GM23338 (cell line): ENCODE results near the gene KLHDC8A. TPM values are rescaled to one million over a fixed set of nuclear protein-coding genes. Genes with fewer than 3 reads are reported as not detected.

Experiments
- ATAC-seq: fragments of 200-7000 bp; cut with Tn5 transposase; 3 replicates; pipeline ENCODE4 v1.9.1; 2020
- DNase-seq: peaks from one replicate; pipeline ENCODE4 v3.0.0-alpha.2; 2015; ENCODE audit warnings: low spot score
- H2AFZ ChIP-seq: fragments of 200-600 bp; sonication (generic); 2 replicates; pipeline ENCODE4 v1.8.0; 2016; ENCODE audit warnings: antibody characterized with exemption, mild to moderate bottlenecking, moderate library complexity
- H3F3A ChIP-seq: fragments of 200-600 bp; sonication (generic); replicated peaks from 2 replicates; pipeline ENCODE4 v1.8.0; 2017; ENCODE audit warnings: antibody characterized with exemption, mixed run types, low read depth
- H3K27ac ChIP-seq: fragments of 200-600 bp; sonication (generic); 2 replicates; pipeline ENCODE4 v1.6.1; 2016; ENCODE audit warnings: low read depth
- H3K27me3 ChIP-seq: fragments of 200-600 bp; sonication (generic); 2 replicates; pipeline ENCODE4 v1.8.0; 2016; ENCODE audit warnings: mild to moderate bottlenecking, mixed run types, moderate library complexity; ENCODE audit not compliant: insufficient read depth
- H3K36me3 ChIP-seq: fragments of 200-600 bp; sonication (generic); 2 replicates; pipeline ENCODE4 v1.8.0; 2016; ENCODE audit warnings: mild to moderate bottlenecking; ENCODE audit not compliant: insufficient read depth
- H3K4me1 ChIP-seq: fragments of 200-600 bp; sonication (generic); 2 replicates; pipeline ENCODE4 v1.8.0; 2016; ENCODE audit warnings: mild to moderate bottlenecking, moderate library complexity; ENCODE audit not compliant: insufficient read depth
- H3K4me2 ChIP-seq: fragments of 200-600 bp; sonication (generic); 2 replicates; pipeline ENCODE4 v1.7.1; 2017; ENCODE audit warnings: mixed run types
- H3K4me3 ChIP-seq: fragments of 200-600 bp; sonication (generic); 2 replicates; pipeline ENCODE4 v1.6.1; 2016; ENCODE audit warnings: mixed run types
- H3K79me2 ChIP-seq: fragments of 200-600 bp; sonication (generic); replicated peaks from 2 replicates; pipeline ENCODE4 v1.8.0; 2017; ENCODE audit warnings: mild to moderate bottlenecking; ENCODE audit not compliant: insufficient read depth
- H3K9me2 ChIP-seq: fragments of 200-600 bp; sonication (generic); 2 replicates; pipeline ENCODE4 v1.8.0; 2017; ENCODE audit not compliant: insufficient read depth
- H4K20me1 ChIP-seq: fragments of 200-600 bp; sonication (generic); replicated peaks from 2 replicates; pipeline ENCODE4 v1.8.0; 2017; ENCODE audit warnings: mild to moderate bottlenecking; ENCODE audit not compliant: insufficient read depth
- H3K27ac Mint-ChIP-seq: 2 replicates; pipeline ENCODE4 v1.8.0; 2020; ENCODE audit warnings: inconsistent platforms, mild to moderate bottlenecking, moderate library complexity, mixed read lengths
- H3K27me3 Mint-ChIP-seq: 3 replicates; pipeline ENCODE4 v1.8.0; 2022; ENCODE audit warnings: low read depth, mild to moderate bottlenecking, moderate library complexity, mixed read lengths, inconsistent platforms; ENCODE audit not compliant: insufficient read depth, poor library complexity
- H3K36me3 Mint-ChIP-seq: 3 replicates; pipeline ENCODE4 v1.8.0; 2021; ENCODE audit warnings: low read depth, mild to moderate bottlenecking, inconsistent platforms, moderate library complexity, mixed read lengths
- H3K4me1 Mint-ChIP-seq: 3 replicates; pipeline ENCODE4 v1.8.0; 2020; ENCODE audit warnings: mild to moderate bottlenecking, inconsistent platforms, mixed read lengths
- H3K4me3 Mint-ChIP-seq: 3 replicates; pipeline ENCODE4 v1.8.0; 2021; ENCODE audit warnings: moderate library complexity, mild to moderate bottlenecking, inconsistent platforms, mixed read lengths
- H3K9me3 Mint-ChIP-seq: 3 replicates; pipeline ENCODE4 v1.8.0; 2020; ENCODE audit warnings: moderate library complexity, mild to moderate bottlenecking, inconsistent platforms, mixed read lengths
- CREB1 ChIP-seq: fragments of 250-450 bp; sonication (Bioruptor Pico); IDR thresholded peaks from 2 replicates; pipeline ENCODE4 v1.5.0; 2020; ENCODE audit warnings: low read depth, mild to moderate bottlenecking, moderate library complexity
- EZH2 ChIP-seq: fragments of 200-600 bp; sonication (generic); IDR thresholded peaks from one replicate; pipeline ENCODE4 v1.8.0; 2017; ENCODE audit warnings: antibody characterized with exemption, mild to moderate bottlenecking, low read depth; ENCODE audit not compliant: unreplicated experiment
- EZH2phosphoT487 ChIP-seq: fragments of 200-600 bp; sonication (generic); IDR thresholded peaks from one replicate; pipeline ENCODE4 v1.8.1; 2018; ENCODE audit warnings: antibody characterized with exemption; ENCODE audit not compliant: unreplicated experiment
- JUNB ChIP-seq: IDR thresholded peaks from one replicate; pipeline ENCODE4 v1.6.1; 2016; ENCODE audit warnings: antibody characterized with exemption; ENCODE audit not compliant: unreplicated experiment
- NANOG ChIP-seq: IDR thresholded peaks from 2 replicates; pipeline ENCODE4 v1.6.1; 2016; ENCODE audit warnings: antibody characterized with exemption, borderline replicate concordance
- POLR2AphosphoS5 ChIP-seq: IDR thresholded peaks from 2 replicates; pipeline ENCODE4 v1.6.1; 2016; ENCODE audit warnings: antibody characterized with exemption, low read depth
- STAT1 ChIP-seq: IDR thresholded peaks from one replicate; pipeline ENCODE4 v1.6.1; 2016; ENCODE audit warnings: antibody characterized with exemption; ENCODE audit not compliant: unreplicated experiment
- ZNF114 ChIP-seq: fragments of 250-450 bp; sonication (Bioruptor Pico); IDR thresholded peaks from 2 replicates; pipeline ENCODE4 v1.5.0; 2020; ENCODE audit warnings: mild to moderate bottlenecking, moderate library complexity
- ZNF331 ChIP-seq: fragments of 250-450 bp; sonication (Bioruptor Pico); IDR thresholded peaks from 2 replicates; pipeline ENCODE4 v1.5.0; 2020; ENCODE audit warnings: low read depth, mild to moderate bottlenecking, moderate library complexity
- polyA plus RNA-seq: library from polyadenylated mRNA; unstranded; fragments of >200 nt; fragmentation: Nextera tagmentation; extraction: Ambion mirVana; gene quantifications from 2 replicates; pipeline ENCODE4 v1.2.1, GENCODE V29; 2016
- total RNA-seq: library from RNA; depleted of rRNA; stranded (reverse); fragments of >200 nt; shearing (Covaris generic); gene quantifications from 2 replicates; pipeline ENCODE4 v1.2.3, GENCODE V29; 2014
- TF ChIP-seq, protein P1 (sequence below): fragments of 250-450 bp; sonication (Bioruptor Pico); IDR thresholded peaks from 2 replicates; pipeline ENCODE4 v1.5.0; 2020; ENCODE audit warnings: mild to moderate bottlenecking, moderate library complexity
- TF ChIP-seq, protein P2 (sequence below): IDR thresholded peaks from one replicate; pipeline ENCODE4 v1.6.1; 2018; ENCODE audit warnings: antibody characterized with exemption; ENCODE audit not compliant: unreplicated experiment
- TF ChIP-seq, protein P3 (sequence below): IDR thresholded peaks from 2 replicates; pipeline ENCODE4 v1.6.1; 2016; ENCODE audit warnings: antibody characterized with exemption
- TF ChIP-seq, protein P4 (sequence below), 2 experiments: fragments of 200-600 bp in 1 of 2; sonication (generic) in 1 of 2; conservative IDR thresholded peaks; 2 replicates each; pipeline versions ENCODE4 v1.5.1 to v1.6.1; 2016 to 2017; ENCODE audit warnings: antibody characterized with exemption in 2 of 2, low read depth in 2 of 2, mild to moderate bottlenecking in 2 of 2, moderate library complexity in 1 of 2

The KLHDC8A gene
- total and polyA plus RNA-seq, 2 experiments from 2014 or later = 1.7 to 2.8 TPM

DNA sequence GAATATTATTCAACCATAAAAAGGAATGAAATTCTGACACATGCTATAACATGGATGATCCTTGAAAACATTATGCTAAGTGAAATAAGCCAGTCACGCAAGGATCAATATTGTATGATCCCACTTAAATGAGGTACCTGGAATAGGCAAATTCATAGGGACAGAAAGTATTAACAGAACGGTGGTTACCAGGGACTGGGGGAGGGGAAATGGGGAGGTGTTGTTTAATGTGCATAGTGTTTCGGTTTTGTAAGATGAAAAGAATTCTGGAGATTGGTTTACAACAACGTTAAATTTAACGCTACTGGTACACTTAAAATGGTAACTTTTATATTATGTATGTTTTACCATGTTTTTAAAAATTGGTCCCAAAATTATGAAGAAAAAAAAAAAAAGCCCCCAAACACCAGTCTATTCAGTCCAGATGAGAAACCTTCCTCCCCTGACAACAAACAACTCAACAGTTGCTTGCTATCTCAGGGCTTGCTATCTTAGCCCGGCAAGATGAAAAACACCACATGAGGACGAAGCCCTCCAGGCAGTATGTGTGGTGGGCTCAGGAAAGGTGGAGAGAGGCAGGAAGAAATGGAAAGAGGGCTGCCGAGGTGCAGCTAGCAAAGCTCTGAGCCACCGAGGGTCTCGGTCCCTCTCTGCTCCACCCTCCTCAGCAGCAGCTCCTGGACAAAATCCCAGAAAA lies 43.7 kb downstream of the KLHDC8A start:
- DNase-seq = no peak
- Histone ChIP-seq H3K36me3 (peaks cover 17% of the 10 kb centered on the region), H3K4me2 (peak overlapping the region; percentile 68), H2AFZ (no peak overlapping the region), H3F3A (peaks cover 10% of the 10 kb centered on the region), H3K9me2 (no peaks in the 10 kb centered on the region), H3K4me1 (peaks cover 51% of the 10 kb centered on the region), H3K27me3 (no peaks in the 10 kb centered on the region), H3K27ac (peak overlapping the region; percentile 97), H3K79me2 (peaks cover 66% of the 10 kb centered on the region), H4K20me1 (peaks cover 10% of the 10 kb centered on the region; the same call in 1 of the 2 replicates), H3K4me3 (peak overlapping the region; percentile 27)
- TF ChIP-seq JUNB (no peak), ZNF331 (no peak), STAT1 (no peak), EZH2phosphoT487 (no peak), ZNF114 (no peak), CREB1 (CRISPR knock-in tag) (no peak), NANOG (no peak), POLR2AphosphoS5 (no peak), EZH2 (no peak)
- TF ChIP-seq, protein P1, sequence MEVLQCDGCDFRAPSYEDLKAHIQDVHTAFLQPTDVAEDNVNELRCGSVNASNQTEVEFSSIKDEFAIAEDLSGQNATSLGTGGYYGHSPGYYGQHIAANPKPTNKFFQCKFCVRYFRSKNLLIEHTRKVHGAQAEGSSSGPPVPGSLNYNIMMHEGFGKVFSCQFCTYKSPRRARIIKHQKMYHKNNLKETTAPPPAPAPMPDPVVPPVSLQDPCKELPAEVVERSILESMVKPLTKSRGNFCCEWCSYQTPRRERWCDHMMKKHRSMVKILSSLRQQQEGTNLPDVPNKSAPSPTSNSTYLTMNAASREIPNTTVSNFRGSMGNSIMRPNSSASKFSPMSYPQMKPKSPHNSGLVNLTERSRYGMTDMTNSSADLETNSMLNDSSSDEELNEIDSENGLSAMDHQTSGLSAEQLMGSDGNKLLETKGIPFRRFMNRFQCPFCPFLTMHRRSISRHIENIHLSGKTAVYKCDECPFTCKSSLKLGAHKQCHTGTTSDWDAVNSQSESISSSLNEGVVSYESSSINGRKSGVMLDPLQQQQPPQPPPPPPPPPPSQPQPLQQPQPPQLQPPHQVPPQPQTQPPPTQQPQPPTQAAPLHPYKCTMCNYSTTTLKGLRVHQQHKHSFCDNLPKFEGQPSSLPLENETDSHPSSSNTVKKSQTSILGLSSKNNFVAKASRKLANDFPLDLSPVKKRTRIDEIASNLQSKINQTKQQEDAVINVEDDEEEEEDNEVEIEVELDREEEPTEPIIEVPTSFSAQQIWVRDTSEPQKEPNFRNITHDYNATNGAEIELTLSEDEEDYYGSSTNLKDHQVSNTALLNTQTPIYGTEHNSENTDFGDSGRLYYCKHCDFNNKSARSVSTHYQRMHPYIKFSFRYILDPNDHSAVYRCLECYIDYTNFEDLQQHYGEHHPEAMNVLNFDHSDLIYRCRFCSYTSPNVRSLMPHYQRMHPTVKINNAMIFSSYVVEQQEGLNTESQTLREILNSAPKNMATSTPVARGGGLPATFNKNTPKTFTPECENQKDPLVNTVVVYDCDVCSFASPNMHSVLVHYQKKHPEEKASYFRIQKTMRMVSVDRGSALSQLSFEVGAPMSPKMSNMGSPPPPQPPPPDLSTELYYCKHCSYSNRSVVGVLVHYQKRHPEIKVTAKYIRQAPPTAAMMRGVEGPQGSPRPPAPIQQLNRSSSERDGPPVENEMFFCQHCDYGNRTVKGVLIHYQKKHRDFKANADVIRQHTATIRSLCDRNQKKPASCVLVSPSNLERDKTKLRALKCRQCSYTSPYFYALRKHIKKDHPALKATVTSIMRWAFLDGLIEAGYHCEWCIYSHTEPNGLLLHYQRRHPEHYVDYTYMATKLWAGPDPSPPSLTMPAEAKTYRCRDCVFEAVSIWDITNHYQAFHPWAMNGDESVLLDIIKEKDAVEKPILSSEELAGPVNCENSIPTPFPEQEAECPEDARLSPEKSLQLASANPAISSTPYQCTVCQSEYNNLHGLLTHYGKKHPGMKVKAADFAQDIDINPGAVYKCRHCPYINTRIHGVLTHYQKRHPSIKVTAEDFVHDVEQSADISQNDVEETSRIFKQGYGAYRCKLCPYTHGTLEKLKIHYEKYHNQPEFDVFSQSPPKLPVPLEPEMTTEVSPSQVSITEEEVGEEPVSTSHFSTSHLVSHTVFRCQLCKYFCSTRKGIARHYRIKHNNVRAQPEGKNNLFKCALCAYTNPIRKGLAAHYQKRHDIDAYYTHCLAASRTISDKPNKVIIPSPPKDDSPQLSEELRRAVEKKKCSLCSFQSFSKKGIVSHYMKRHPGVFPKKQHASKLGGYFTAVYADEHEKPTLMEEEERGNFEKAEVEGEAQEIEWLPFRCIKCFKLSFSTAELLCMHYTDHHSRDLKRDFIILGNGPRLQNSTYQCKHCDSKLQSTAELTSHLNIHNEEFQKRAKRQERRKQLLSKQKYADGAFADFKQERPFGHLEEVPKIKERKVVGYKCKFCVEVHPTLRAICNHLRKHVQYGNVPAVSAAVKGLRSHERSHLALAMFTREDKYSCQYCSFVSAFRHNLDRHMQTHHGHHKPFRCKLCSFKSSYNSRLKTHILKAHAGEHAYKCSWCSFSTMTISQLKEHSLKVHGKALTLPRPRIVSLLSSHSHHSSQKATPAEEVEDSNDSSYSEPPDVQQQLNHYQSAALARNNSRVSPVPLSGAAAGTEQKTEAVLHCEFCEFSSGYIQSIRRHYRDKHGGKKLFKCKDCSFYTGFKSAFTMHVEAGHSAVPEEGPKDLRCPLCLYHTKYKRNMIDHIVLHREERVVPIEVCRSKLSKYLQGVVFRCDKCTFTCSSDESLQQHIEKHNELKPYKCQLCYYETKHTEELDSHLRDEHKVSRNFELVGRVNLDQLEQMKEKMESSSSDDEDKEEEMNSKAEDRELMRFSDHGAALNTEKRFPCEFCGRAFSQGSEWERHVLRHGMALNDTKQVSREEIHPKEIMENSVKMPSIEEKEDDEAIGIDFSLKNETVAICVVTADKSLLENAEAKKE (CRISPR knock-in tag) = no peak
- TF ChIP-seq, protein P2, sequence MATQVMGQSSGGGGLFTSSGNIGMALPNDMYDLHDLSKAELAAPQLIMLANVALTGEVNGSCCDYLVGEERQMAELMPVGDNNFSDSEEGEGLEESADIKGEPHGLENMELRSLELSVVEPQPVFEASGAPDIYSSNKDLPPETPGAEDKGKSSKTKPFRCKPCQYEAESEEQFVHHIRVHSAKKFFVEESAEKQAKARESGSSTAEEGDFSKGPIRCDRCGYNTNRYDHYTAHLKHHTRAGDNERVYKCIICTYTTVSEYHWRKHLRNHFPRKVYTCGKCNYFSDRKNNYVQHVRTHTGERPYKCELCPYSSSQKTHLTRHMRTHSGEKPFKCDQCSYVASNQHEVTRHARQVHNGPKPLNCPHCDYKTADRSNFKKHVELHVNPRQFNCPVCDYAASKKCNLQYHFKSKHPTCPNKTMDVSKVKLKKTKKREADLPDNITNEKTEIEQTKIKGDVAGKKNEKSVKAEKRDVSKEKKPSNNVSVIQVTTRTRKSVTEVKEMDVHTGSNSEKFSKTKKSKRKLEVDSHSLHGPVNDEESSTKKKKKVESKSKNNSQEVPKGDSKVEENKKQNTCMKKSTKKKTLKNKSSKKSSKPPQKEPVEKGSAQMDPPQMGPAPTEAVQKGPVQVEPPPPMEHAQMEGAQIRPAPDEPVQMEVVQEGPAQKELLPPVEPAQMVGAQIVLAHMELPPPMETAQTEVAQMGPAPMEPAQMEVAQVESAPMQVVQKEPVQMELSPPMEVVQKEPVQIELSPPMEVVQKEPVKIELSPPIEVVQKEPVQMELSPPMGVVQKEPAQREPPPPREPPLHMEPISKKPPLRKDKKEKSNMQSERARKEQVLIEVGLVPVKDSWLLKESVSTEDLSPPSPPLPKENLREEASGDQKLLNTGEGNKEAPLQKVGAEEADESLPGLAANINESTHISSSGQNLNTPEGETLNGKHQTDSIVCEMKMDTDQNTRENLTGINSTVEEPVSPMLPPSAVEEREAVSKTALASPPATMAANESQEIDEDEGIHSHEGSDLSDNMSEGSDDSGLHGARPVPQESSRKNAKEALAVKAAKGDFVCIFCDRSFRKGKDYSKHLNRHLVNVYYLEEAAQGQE = no peak
- TF ChIP-seq, protein P3, sequence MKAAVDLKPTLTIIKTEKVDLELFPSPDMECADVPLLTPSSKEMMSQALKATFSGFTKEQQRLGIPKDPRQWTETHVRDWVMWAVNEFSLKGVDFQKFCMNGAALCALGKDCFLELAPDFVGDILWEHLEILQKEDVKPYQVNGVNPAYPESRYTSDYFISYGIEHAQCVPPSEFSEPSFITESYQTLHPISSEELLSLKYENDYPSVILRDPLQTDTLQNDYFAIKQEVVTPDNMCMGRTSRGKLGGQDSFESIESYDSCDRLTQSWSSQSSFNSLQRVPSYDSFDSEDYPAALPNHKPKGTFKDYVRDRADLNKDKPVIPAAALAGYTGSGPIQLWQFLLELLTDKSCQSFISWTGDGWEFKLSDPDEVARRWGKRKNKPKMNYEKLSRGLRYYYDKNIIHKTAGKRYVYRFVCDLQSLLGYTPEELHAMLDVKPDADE = no peak
- TF ChIP-seq, protein P4, sequence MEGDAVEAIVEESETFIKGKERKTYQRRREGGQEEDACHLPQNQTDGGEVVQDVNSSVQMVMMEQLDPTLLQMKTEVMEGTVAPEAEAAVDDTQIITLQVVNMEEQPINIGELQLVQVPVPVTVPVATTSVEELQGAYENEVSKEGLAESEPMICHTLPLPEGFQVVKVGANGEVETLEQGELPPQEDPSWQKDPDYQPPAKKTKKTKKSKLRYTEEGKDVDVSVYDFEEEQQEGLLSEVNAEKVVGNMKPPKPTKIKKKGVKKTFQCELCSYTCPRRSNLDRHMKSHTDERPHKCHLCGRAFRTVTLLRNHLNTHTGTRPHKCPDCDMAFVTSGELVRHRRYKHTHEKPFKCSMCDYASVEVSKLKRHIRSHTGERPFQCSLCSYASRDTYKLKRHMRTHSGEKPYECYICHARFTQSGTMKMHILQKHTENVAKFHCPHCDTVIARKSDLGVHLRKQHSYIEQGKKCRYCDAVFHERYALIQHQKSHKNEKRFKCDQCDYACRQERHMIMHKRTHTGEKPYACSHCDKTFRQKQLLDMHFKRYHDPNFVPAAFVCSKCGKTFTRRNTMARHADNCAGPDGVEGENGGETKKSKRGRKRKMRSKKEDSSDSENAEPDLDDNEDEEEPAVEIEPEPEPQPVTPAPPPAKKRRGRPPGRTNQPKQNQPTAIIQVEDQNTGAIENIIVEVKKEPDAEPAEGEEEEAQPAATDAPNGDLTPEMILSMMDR (conservative IDR thresholded peaks at IDR 0.05; ENCODE audit: low read depth in 2 of 2) = no peak
- ATAC-seq = no peak
- Mint-ChIP-seq H3K27me3 (peaks cover 11% of the 10 kb centered on the region), H3K4me3 (peak overlapping the region; percentile 68), H3K36me3 (peaks cover 41% of the 10 kb centered on the region), H3K9me3 (no peaks in the 10 kb centered on the region), H3K27ac (peak overlapping the region; percentile 97), H3K4me1 (peaks cover 64% of the 10 kb centered on the region)
